HG02870 (cell line): Measurements from ENCODE around the gene FYCO1.

Source experiments
- ATAC-seq: cut with Tn5 transposase; IDR thresholded peaks from one replicate; pipeline ENCODE4 v1.9.1; 2021; ENCODE audit warnings: mild to moderate bottlenecking, moderate library complexity; ENCODE audit not compliant: unreplicated experiment

FYCO1 gene

GRCh38 chr3:45966371-45966791 is 29.2 kb downstream of the FYCO1 start:
- ATAC-seq: no peak

GRCh38 chr3:45965653-45966052 is 30.0 kb downstream of the FYCO1 start:
- no peak for ATAC-seq

GRCh38 chr3:45965253-45965652 is 30.4 kb downstream of the FYCO1 start:
- no peak for ATAC-seq

- peak; percentile 64 for ATAC-seq
Observed at GRCh38 chr3:45964139-45964538, 31.5 kb downstream of the FYCO1 start.

GRCh38 chr3:45962033-45962432 is 33.6 kb downstream of the FYCO1 start:
- ATAC-seq: peak; percentile 78

GRCh38 chr3:45960289-45960688 is 35.3 kb downstream of the FYCO1 start:
- ATAC-seq: no peak

GRCh38 chr3:45959201-45959600 is 36.4 kb downstream of the FYCO1 start:
- ATAC-seq: no peak

GRCh38 chr3:45958321-45958791 is 37.3 kb downstream of the FYCO1 start:
- no peak for ATAC-seq

- no peak for ATAC-seq
Observed at GRCh38 chr3:45957586-45957985, 38.0 kb downstream of the FYCO1 start.

GRCh38 chr3:45955706-45956105 is 39.9 kb downstream of the FYCO1 start:
- ATAC-seq: no peak

- ATAC-seq: no peak
Observed at GRCh38 chr3:45955017-45955647, 40.5 kb downstream of the FYCO1 start.

- ATAC-seq: no peak
Observed at GRCh38 chr3:45954306-45954705, 41.3 kb downstream of the FYCO1 start.

GRCh38 chr3:45953536-45953935 is 42.1 kb downstream of the FYCO1 start:
- no peak for ATAC-seq

- no peak for ATAC-seq
Observed at GRCh38 chr3:45952456-45952855, 43.2 kb downstream of the FYCO1 start.

- ATAC-seq: no peak
Observed at GRCh38 chr3:45951946-45952345, 43.7 kb downstream of the FYCO1 start.

GRCh38 chr3:45950686-45951600 is 44.7 kb downstream of the FYCO1 start:
- no peak for ATAC-seq

GRCh38 chr3:45950131-45950530 is 45.5 kb downstream of the FYCO1 start:
- ATAC-seq: no peak

GRCh38 chr3:45949432-45949831 is 46.2 kb downstream of the FYCO1 start:
- ATAC-seq: no peak

GRCh38 chr3:45948881-45949280 is 46.7 kb downstream of the FYCO1 start:
- no peak for ATAC-seq

- ATAC-seq: no peak
Observed at GRCh38 chr3:45948311-45948781, 47.3 kb downstream of the FYCO1 start.

- ATAC-seq: no peak
Observed at GRCh38 chr3:45947361-45947760, 48.3 kb downstream of the FYCO1 start.

- no peak for ATAC-seq
Observed at GRCh38 chr3:45946875-45947274, 48.7 kb downstream of the FYCO1 start.
